Heart left ventricle (tissue), 16 donors: ENCODE results near the gene KIAA1614. TPM values are rescaled to one million over a fixed set of nuclear protein-coding genes. Genes with fewer than 3 reads are reported as not detected.
A peak's percentile ranks its signal among the peaks of the same experiment; 100 is the strongest.

ENCODE experiments used
- ATAC-seq, 4 donors: fragments of 200-7000 bp; cut with Tn5 transposase; one replicate each; pipeline ENCODE4 v1.9.1; 2020 to 2022; ENCODE audit warnings: moderate library complexity in 4 of 4, mild to moderate bottlenecking in 3 of 4, moderate number of reproducible peaks in 1 of 4
- DNase-seq, 5 donors: peaks; one replicate each; pipeline ENCODE4 v3.0.0-alpha.2; 2020
- H3K27ac ChIP-seq, 12 donors: fragments of 200-600 bp; sonication (generic) in 4 of 12; one replicate each; pipeline versions ENCODE4 v1.5.0 to v1.8.0; 2016 to 2022; ENCODE audit warnings: mild to moderate bottlenecking in 2 of 12
- H3K27me3 ChIP-seq, 9 donors: fragments of 200-600 bp; sonication (generic) in 2 of 9; one replicate each; pipeline versions ENCODE4 v1.5.1 to v1.8.0; 2016 to 2022; ENCODE audit warnings: mild to moderate bottlenecking in 3 of 9
- H3K36me3 ChIP-seq, 9 donors: fragments of 200-600 bp; sonication (generic) in 2 of 9; one replicate each; pipeline versions ENCODE4 v1.5.0 to v1.8.0; 2018 to 2022; ENCODE audit warnings: mild to moderate bottlenecking in 2 of 9
- H3K4me1 ChIP-seq, 12 donors: fragments of 200-600 bp; sonication (generic) in 4 of 12; one replicate each; pipeline versions ENCODE4 v1.5.0 to v1.8.0; 2016 to 2022; ENCODE audit warnings: mild to moderate bottlenecking in 3 of 12
- H3K4me3 ChIP-seq, 12 donors: fragments of 200-600 bp; sonication (generic) in 4 of 12; one replicate each; pipeline versions ENCODE4 v1.5.0 to v1.8.0; 2017 to 2022; ENCODE audit warnings: mild to moderate bottlenecking in 9 of 12, moderate library complexity in 4 of 12
- H3K9me3 ChIP-seq, 12 donors: fragments of 200-600 bp; sonication (generic) in 4 of 12; one replicate each; pipeline versions ENCODE4 v1.5.0 to v1.8.0; 2016 to 2022; ENCODE audit warnings: mild to moderate bottlenecking in 1 of 12
- CTCF ChIP-seq, 12 donors: fragments of 200-600 bp; sonication (generic) in 4 of 12; IDR thresholded peaks; one replicate each; pipeline versions ENCODE4 v1.5.0 to v1.8.0; 2018 to 2022; ENCODE audit warnings: antibody characterized with exemption in 12 of 12, mild to moderate bottlenecking in 5 of 12
- POLR2A ChIP-seq, 2 donors: fragments of 450-650 bp; IDR thresholded peaks; one replicate each; pipeline ENCODE4 v1.6.1; 2017; ENCODE audit warnings: antibody characterized with exemption in 2 of 2, mild to moderate bottlenecking in 2 of 2, moderate library complexity in 2 of 2
- WGBS, 4 donors: extraction: QIAGEN DNeasy Blood & Tissue Kit in 2 of 4; methylation state at CpG; one replicate each; pipeline versions ENCODE4 v1.1.5 to v1.1.7; 2013 to 2018; 5-methylcytosine and 5-hydroxymethylcytosine counted together
- intact Hi-C, 10 donors: fragments of 100-400 bp; cut with DNase I; formaldehyde crosslinking; loops; one replicate each; pipeline versions ENCODE4 v1.11.1 to v1.14.2; 2022
- polyA plus RNA-seq, 2 donors: library from polyadenylated mRNA; stranded (reverse); fragments of 200-250 nt; gene quantifications; one replicate each; pipeline ENCODE4 v1.2.3, GENCODE V29; 2013
- total RNA-seq, 9 donors: library from RNA; depleted of rRNA in 2 of 9; stranded (reverse); fragments of >200 nt in 2 of 9; fragmentation: NEBNext Ultra II Directional in 3 of 9; extraction: Animal tissue kit (Norgen Biotek cat#: 25700) in 3 of 9; gene quantifications; one replicate each; pipeline versions ENCODE4 v1.1.0 to v1.2.4, GENCODE V29; 2016 to 2023
- donor health status: ischemic (EF 13 %, LVEDD 7.1; RV severe dilation, severe dysfunction).
- donor health status: healthy with polysubstance abuse.
- donor health status: DM: no; HTN: yes; CAD: no.
- donor health status: DM: no; HTN: no; CAD: no.
- donor health status: ischemic (EF 25% LVEDD 6.9; RV normal size, moderate dysfunction).
- donor health status: ischemic (EF 25% LVEDD 5.7; RV mildly dilated, moderate dysfunction).
- donor health status: healthy.
- donor health status: DM: yes; HTN: yes; CAD: no.
- donor health status: ischemic (EF 35%, LVEDD 5.7; RV mildly dilated, moderate dysfunction).
- donor health status: nonischemic (EF 11% LVEDD 7.7; RV severe dilation, severe dysfunction).
- donor health status: DM: yes; HTN: yes; CAD: no.
- donor health status: PGD.
- donor health status: ischemic (EF 29% LVEDD 5.4; RV normal size, mild dysfunction).
- donor health status: nonischemic (EF 23%, LVEDD 6.1; RV moderate dilation, normal function).

Gene KIAA1614
- total and polyA plus RNA-seq, 11 donors, result 4.3 to 12.1 (median 6.5) TPM

- no peak overlapping the region for H3K27ac ChIP-seq
- peak in 3 of 4 donors; percentile 15 to 53 (median 34) for ATAC-seq
- H3K27me3 ChIP-seq, result no peaks in the 10 kb centered on the region
- 58 to 79% (median 64%) methylated on average over 3 of the region's 3 CpGs for WGBS, 4 donors
- no peak for TF ChIP-seq POLR2A (IDR thresholded peaks at IDR 0.05)
- no peak for TF ChIP-seq CTCF (IDR thresholded peaks at IDR 0.05)
- H3K36me3 ChIP-seq, result peaks cover 0 to 7% (median 0%) of the 10 kb centered on the region in 9 donors
- intact Hi-C loops, result loop anchor here in 1 of 10 donors (5.0 kb wide), 1 partner anchor 259 kb away; no protein-coding TSS in a partner anchor
- peaks cover 0 to 21% (median 0%) of the 10 kb centered on the region in 12 donors for H3K4me1 ChIP-seq
- no peak for DNase-seq
- no peaks in the 10 kb centered on the region for H3K9me3 ChIP-seq
- no peak overlapping the region for H3K4me3 ChIP-seq
Observed at GRCh38 chr1:180893614-180894013, 19.1 kb upstream of the KIAA1614 start.

DNA sequence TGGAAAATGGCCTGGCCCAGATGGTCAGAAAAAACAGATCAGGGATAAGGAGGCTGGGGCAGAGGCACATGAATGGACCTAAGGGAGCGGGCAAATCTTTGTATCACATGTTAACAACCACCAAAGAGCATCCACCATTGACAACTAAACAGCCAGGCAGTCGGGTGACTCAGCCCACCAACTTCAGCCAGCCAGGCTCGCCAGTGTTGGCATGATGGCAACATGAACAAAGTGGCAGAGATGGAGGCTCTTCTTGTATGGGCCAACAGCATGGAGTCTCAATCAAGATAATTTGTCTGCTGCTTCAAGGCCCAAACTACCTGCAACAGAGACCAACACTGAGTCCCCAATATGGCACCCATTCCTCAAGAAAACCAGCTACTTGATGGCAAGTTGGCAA lies 16.5 kb upstream of the KIAA1614 start:
- H3K9me3 ChIP-seq, result no peaks in the 10 kb centered on the region
- no peaks in the 10 kb centered on the region for H3K36me3 ChIP-seq
- H3K27me3 ChIP-seq, result no peaks in the 10 kb centered on the region
- no peak overlapping the region for H3K27ac ChIP-seq
- peaks cover 0 to 25% (median 0%) of the 10 kb centered on the region in 12 donors for H3K4me1 ChIP-seq
- ATAC-seq, result no peak
- intact Hi-C loops, result no loop called here
- DNase-seq, result no peak
- no peak overlapping the region for H3K4me3 ChIP-seq
- 93 to 98% (median 97%) methylated on average over 3 of the region's 3 CpGs for WGBS, 4 donors
- no peak for TF ChIP-seq POLR2A (IDR thresholded peaks at IDR 0.05)

GRCh38 chr1:180898441-180899219 lies 14.1 kb upstream of the KIAA1614 start:
- Histone ChIP-seq H3K9me3 (no peaks in the 10 kb centered on the region), H3K27me3 (no peaks in the 10 kb centered on the region), H3K4me3 (no peak overlapping the region), H3K36me3 (no peaks in the 10 kb centered on the region), H3K4me1 (peaks cover 0 to 18% (median 0%) of the 10 kb centered on the region in 12 donors), H3K27ac (peak overlapping the region in 1 of 12 donors; percentile 46)
- 50 to 66% (median 55%) methylated on average over 5 of the region's 5 CpGs for WGBS, 4 donors
- DNase-seq (no peak), ATAC-seq (peak in 2 of 4 donors; percentile 35 to 54)
- TF ChIP-seq POLR2A (IDR thresholded peaks at IDR 0.05) (no peak), CTCF (IDR thresholded peaks at IDR 0.05) (no peak)
- intact Hi-C loops, result no loop called here

DNA sequence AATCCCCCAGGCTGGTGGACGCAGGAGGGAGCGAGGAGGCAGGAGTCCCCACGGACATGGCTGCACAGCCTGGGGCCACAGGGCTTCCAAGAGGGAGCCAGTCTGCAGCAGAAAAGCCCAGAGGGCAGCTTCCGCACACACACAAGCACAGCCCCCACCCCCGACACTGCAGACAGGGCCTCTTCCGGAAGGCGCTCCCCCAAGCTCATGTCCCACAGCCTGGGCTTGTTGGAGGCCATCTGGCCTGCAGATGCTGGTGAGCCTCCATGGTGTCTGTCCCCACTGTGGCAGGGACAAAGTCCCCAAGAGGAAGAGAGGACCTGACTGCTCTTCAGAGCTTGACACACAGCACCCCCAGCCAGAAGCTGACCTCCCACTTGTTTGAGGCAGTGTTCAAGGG lies 13.4 kb upstream of the KIAA1614 start:
- ATAC-seq (no peak), DNase-seq (no peak)
- no peaks in the 10 kb centered on the region for H3K36me3 ChIP-seq
- H3K4me1 ChIP-seq, result peaks cover 0 to 14% (median 0%) of the 10 kb centered on the region in 12 donors
- 88 to 100% (median 92%) methylated on average over 2 to 7 of the region's 7 CpGs for WGBS, 4 donors
- H3K9me3 ChIP-seq, result no peaks in the 10 kb centered on the region
- H3K27ac ChIP-seq, result no peak overlapping the region
- H3K27me3 ChIP-seq, result no peaks in the 10 kb centered on the region
- TF ChIP-seq POLR2A (IDR thresholded peaks at IDR 0.05), result no peak
- TF ChIP-seq CTCF (IDR thresholded peaks at IDR 0.05), result no peak
- intact Hi-C loops, result no loop called here
- no peak overlapping the region for H3K4me3 ChIP-seq
